ENCODE data around the gene CEMIP. TPM values are rescaled to one million over a fixed set of nuclear protein-coding genes. Genes with fewer than 3 reads are reported as not detected.

CEMIP gene
- total and polyA plus RNA-seq, 2 of the 13 experiments (the other 11 are each of a cell fraction or from before 2014, with no cell fraction given) = 4.3 to 28.5 TPM

- TF ChIP-seq TEF (CRISPR knock-in tag; IDR thresholded peaks at IDR 0.05) (no peak), GATAD2A (CRISPR knock-in tag; IDR thresholded peaks at IDR 0.05) (no peak), ZNF850 (CRISPR knock-in tag; conservative IDR thresholded peaks at IDR 0.05) (no peak), ZNF549 (CRISPR knock-in tag; IDR thresholded peaks at IDR 0.05) (no peak), ETS1 (CRISPR knock-in tag; IDR thresholded peaks at IDR 0.05) (no peak), MXD4 (CRISPR knock-in tag; IDR thresholded peaks at IDR 0.05) (no peak), ZKSCAN5 (CRISPR knock-in tag; IDR thresholded peaks at IDR 0.05) (no peak), ZNF607 (CRISPR knock-in tag; IDR thresholded peaks at IDR 0.05; ENCODE audit: borderline replicate concordance) (no peak), SAFB2 (CRISPR knock-in tag; IDR thresholded peaks at IDR 0.05; ENCODE audit: borderline replicate concordance, low read depth) (no peak), ATF3 (CRISPR knock-in tag; IDR thresholded peaks at IDR 0.05) (no peak), MAZ (IDR thresholded peaks at IDR 0.05; ENCODE audit: borderline replicate concordance, low read depth, low read length) (peak; percentile 70; the same call in 1 of the 2 replicates), MAZ (CRISPR knock-in tag; IDR thresholded peaks at IDR 0.05; ENCODE audit: low read depth) (peak; percentile 67), KLF13 (CRISPR knock-in tag; IDR thresholded peaks at IDR 0.05) (no peak), HNRNPH1 (optimal IDR thresholded peaks at IDR 0.05; ENCODE audit: low read depth, low read length) (no peak), AGO2 (optimal IDR thresholded peaks at IDR 0.05; ENCODE audit: low read depth, low read length) (peak; percentile 30), IRF2 (CRISPR knock-in tag; IDR thresholded peaks at IDR 0.05) (no peak), ZNF704 (CRISPR knock-in tag; IDR thresholded peaks at IDR 0.05; ENCODE audit: borderline replicate concordance) (no peak), SPEN (CRISPR knock-in tag; IDR thresholded peaks at IDR 0.05; ENCODE audit: low read depth) (0 out of 2 replicates have a peak, but pooled peaks have one; percentile 37)
- TF ChIP-seq, protein P1, sequence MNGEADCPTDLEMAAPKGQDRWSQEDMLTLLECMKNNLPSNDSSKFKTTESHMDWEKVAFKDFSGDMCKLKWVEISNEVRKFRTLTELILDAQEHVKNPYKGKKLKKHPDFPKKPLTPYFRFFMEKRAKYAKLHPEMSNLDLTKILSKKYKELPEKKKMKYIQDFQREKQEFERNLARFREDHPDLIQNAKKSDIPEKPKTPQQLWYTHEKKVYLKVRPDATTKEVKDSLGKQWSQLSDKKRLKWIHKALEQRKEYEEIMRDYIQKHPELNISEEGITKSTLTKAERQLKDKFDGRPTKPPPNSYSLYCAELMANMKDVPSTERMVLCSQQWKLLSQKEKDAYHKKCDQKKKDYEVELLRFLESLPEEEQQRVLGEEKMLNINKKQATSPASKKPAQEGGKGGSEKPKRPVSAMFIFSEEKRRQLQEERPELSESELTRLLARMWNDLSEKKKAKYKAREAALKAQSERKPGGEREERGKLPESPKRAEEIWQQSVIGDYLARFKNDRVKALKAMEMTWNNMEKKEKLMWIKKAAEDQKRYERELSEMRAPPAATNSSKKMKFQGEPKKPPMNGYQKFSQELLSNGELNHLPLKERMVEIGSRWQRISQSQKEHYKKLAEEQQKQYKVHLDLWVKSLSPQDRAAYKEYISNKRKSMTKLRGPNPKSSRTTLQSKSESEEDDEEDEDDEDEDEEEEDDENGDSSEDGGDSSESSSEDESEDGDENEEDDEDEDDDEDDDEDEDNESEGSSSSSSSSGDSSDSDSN (CRISPR knock-in tag; IDR thresholded peaks at IDR 0.05) = peak; percentile 56; the same call in 1 of the 2 replicates
- TF ChIP-seq, protein P2, sequence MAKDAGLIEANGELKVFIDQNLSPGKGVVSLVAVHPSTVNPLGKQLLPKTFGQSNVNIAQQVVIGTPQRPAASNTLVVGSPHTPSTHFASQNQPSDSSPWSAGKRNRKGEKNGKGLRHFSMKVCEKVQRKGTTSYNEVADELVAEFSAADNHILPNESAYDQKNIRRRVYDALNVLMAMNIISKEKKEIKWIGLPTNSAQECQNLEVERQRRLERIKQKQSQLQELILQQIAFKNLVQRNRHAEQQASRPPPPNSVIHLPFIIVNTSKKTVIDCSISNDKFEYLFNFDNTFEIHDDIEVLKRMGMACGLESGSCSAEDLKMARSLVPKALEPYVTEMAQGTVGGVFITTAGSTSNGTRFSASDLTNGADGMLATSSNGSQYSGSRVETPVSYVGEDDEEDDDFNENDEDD (CRISPR knock-in tag; IDR thresholded peaks at IDR 0.05; ENCODE audit: borderline replicate concordance) = peak; percentile 62
- TF ChIP-seq, protein P3, sequence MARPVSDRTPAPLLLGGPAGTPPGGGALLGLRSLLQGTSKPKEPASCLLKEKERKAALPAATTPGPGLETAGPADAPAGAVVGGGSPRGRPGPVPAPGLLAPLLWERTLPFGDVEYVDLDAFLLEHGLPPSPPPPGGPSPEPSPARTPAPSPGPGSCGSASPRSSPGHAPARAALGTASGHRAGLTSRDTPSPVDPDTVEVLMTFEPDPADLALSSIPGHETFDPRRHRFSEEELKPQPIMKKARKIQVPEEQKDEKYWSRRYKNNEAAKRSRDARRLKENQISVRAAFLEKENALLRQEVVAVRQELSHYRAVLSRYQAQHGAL (CRISPR knock-in tag; IDR thresholded peaks at IDR 0.05; ENCODE audit: not compliant biosample characterization) = no peak
These were observed at the start of gene CEMIP (continued) for GRCh38 chr15:80778964-80779657.
